Mesendoderm (in vitro differentiated cells): ENCODE measurements around the gene CDH23.

ENCODE experiments used
- DNase-seq: peaks from one replicate; pipeline ENCODE4 v3.0.0; 2013
- H2AK5ac ChIP-seq: 2 replicates; pipeline ENCODE4 v1.6.1; 2013; ENCODE audit warnings: low read length, inconsistent platforms
- H2BK120ac ChIP-seq: 2 replicates; pipeline ENCODE4 v1.6.1; 2013; ENCODE audit warnings: low read depth, mild to moderate bottlenecking, low read length, moderate library complexity, mixed read lengths
- H2BK15ac ChIP-seq: replicated peaks from 2 replicates; pipeline ENCODE4 v1.6.1; 2013; ENCODE audit warnings: low read depth, mild to moderate bottlenecking, moderate library complexity
- H2BK5ac ChIP-seq: 2 replicates; pipeline ENCODE4 v1.6.1; 2013; ENCODE audit warnings: low read length, inconsistent platforms
- H3K18ac ChIP-seq: 2 replicates; pipeline ENCODE4 v1.6.1; 2013; ENCODE audit warnings: mild to moderate bottlenecking, low read length, mixed read lengths
- H3K23ac ChIP-seq: one replicate; pipeline ENCODE4 v1.6.1; 2013; ENCODE audit warnings: low read length
- H3K27ac ChIP-seq: 2 replicates; pipeline ENCODE4 v1.5.1; 2013; ENCODE audit warnings: low read depth, mild to moderate bottlenecking, inconsistent platforms, low read length, moderate library complexity
- H3K27me3 ChIP-seq: 2 replicates; pipeline ENCODE4 v1.6.1; 2013; ENCODE audit warnings: low read length, control low read depth, mild to moderate bottlenecking, inconsistent platforms; ENCODE audit not compliant: insufficient read depth, poor library complexity
- H3K36me3 ChIP-seq: 2 replicates; pipeline ENCODE4 v1.6.1; 2013; ENCODE audit warnings: low read length, inconsistent platforms; ENCODE audit not compliant: control insufficient read depth, insufficient read depth
- H3K4ac ChIP-seq: one replicate; pipeline ENCODE4 v1.6.1; 2013; ENCODE audit warnings: low read depth, mild to moderate bottlenecking, low read length, moderate library complexity
- H3K4me1 ChIP-seq: 2 replicates; pipeline ENCODE4 v1.6.1; 2013; ENCODE audit warnings: low read depth, low read length, inconsistent platforms; ENCODE audit not compliant: control insufficient read depth
- H3K4me2 ChIP-seq: 2 replicates; pipeline ENCODE4 v1.6.1; 2013; ENCODE audit warnings: low read length
- H3K4me3 ChIP-seq: 2 replicates; pipeline ENCODE4 v1.5.1; 2013; ENCODE audit warnings: mild to moderate bottlenecking, low read length
- H3K56ac ChIP-seq: one replicate; pipeline ENCODE4 v1.6.1; 2013; ENCODE audit warnings: low read length
- H3K79me1 ChIP-seq: 2 replicates; pipeline ENCODE4 v1.6.1; 2013; ENCODE audit warnings: low read length, inconsistent platforms
- H3K79me2 ChIP-seq: 2 replicates; pipeline ENCODE4 v1.6.1; 2013; ENCODE audit warnings: mild to moderate bottlenecking, low read length; ENCODE audit not compliant: control insufficient read depth, insufficient read depth
- H3K9ac ChIP-seq: 2 replicates; pipeline ENCODE4 v1.6.1; 2013; ENCODE audit warnings: low read length, inconsistent platforms
- H4K5ac ChIP-seq: one replicate; pipeline ENCODE4 v1.6.1; 2013; ENCODE audit warnings: low read length
- H4K8ac ChIP-seq: one replicate; pipeline ENCODE4 v1.6.1; 2013; ENCODE audit warnings: low read depth, mild to moderate bottlenecking, control low read depth, low read length, moderate library complexity
- WGBS: extraction: QIAGEN DNeasy Blood & Tissue Kit; methylation state at CpG from one replicate; pipeline ENCODE4 v1.1.7; 2013; ENCODE audit warnings: low lambda C conversion rate, missing lambda C conversion rate; ENCODE audit not compliant: insufficient coverage; ENCODE audit errors: extremely low coverage; 5-methylcytosine and 5-hydroxymethylcytosine counted together

The CDH23 gene

GRCh38 chr10:71515531-71516172 lies 118.9 kb downstream of the CDH23 start:
- H3K79me1 ChIP-seq: no peaks in the 10 kb centered on the region
- no peak overlapping the region for H2BK120ac ChIP-seq
- no peak overlapping the region for H2AK5ac ChIP-seq
- H3K4me3 ChIP-seq: no peak overlapping the region
- no peak overlapping the region for H2BK5ac ChIP-seq
- H3K23ac ChIP-seq: no peak overlapping the region
- no peaks in the 10 kb centered on the region for H3K27me3 ChIP-seq
- no peak overlapping the region for H3K4ac ChIP-seq
- no peak overlapping the region for H2BK15ac ChIP-seq
- H3K18ac ChIP-seq: no peak overlapping the region
- H4K5ac ChIP-seq: no peak overlapping the region
- H3K4me2 ChIP-seq: no peak overlapping the region
- no peaks in the 10 kb centered on the region for H3K36me3 ChIP-seq
- no peak overlapping the region for H3K56ac ChIP-seq
- H4K8ac ChIP-seq: no peak overlapping the region
- no peak overlapping the region for H3K9ac ChIP-seq
- DNase-seq: no peak
- no peaks in the 10 kb centered on the region for H3K4me1 ChIP-seq
- no peaks in the 10 kb centered on the region for H3K79me2 ChIP-seq
- H3K27ac ChIP-seq: no peak overlapping the region

DNA sequence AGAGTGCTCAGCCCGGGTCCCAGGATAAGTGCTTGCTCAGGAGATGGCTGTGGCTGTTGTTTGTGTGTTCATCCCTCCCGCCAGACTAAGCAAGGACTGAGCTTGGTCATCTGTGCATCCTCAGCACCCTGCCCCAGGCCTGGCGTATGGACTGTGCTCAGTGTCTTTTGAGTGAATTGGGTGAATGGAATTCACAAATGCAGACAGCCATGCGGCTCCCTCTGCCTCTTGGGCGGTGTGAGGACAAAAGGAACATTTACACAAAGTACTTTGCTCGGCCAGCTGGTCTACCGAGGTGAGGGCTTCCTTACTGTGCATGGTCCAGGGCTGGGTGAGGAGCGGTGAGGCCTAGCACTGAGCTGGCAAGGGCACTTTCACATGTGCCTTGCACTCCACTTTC lies 120.2 kb downstream of the CDH23 start:
- Histone ChIP-seq H3K79me2 (no peaks in the 10 kb centered on the region), H4K5ac (no peak overlapping the region), H3K4me1 (no peaks in the 10 kb centered on the region), H3K4me3 (no peak overlapping the region), H3K9ac (no peak overlapping the region), H3K4ac (no peak overlapping the region), H2BK15ac (no peak overlapping the region), H3K4me2 (no peak overlapping the region), H2AK5ac (no peak overlapping the region), H2BK120ac (no peak overlapping the region), H4K8ac (no peak overlapping the region), H3K56ac (no peak overlapping the region), H3K27me3 (no peaks in the 10 kb centered on the region), H3K23ac (no peak overlapping the region), H3K36me3 (no peaks in the 10 kb centered on the region), H3K79me1 (no peaks in the 10 kb centered on the region), H3K18ac (no peak overlapping the region), H3K27ac (no peak overlapping the region), H2BK5ac (no peak overlapping the region)
- WGBS: no CpG with 5 or more reads among the region's 8 CpGs
- DNase-seq: no peak

DNA sequence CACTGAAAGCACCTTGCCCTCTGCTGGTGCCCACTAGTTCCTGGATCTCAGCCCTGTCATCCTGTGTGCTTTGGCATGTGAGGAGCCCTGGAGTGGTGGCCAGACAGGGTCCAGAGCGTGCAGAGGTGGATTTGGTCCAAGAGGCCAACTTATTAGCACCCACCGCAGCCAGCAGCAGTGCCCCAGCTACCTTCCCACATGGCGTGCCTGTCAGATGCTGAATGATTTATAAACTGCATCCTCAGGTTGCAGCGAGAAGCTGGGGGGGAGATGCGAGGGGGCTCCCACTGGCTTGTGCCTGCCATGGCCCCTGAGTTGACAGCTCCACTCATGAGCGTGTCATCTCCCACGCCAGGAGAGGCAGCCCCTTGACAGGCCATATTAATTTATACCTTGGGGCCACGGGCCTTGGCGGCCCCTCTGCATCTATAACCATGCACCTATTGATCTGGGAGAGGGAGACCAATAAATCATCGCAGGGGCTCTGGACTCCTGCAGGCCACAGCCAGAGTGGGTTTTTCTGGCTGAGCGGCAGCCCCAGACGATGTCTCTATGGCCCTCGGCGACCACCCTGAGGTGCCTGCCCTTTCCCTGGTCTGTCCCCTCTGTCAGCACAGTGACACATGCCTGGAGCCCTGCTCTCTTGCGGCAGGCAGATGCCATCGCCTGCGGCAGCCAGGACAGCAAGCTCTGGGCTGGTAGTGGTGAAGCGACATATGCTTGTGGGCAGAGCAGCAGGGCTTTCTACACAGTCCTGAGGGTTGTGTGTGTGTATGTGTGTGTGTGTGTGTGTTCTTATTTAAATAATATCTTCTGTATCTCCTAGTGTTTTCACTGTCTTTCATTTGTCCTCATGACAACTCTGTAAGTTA lies 120.8 kb downstream of the CDH23 start:
- H4K8ac ChIP-seq: no peak overlapping the region
- H2AK5ac ChIP-seq: no peak overlapping the region
- no peak overlapping the region for H3K27ac ChIP-seq
- no peak overlapping the region for H3K56ac ChIP-seq
- no peak overlapping the region for H3K18ac ChIP-seq
- DNase-seq: no peak
- H2BK5ac ChIP-seq: no peak overlapping the region
- H3K9ac ChIP-seq: no peak overlapping the region
- no peaks in the 10 kb centered on the region for H3K27me3 ChIP-seq
- H3K4me3 ChIP-seq: no peak overlapping the region
- H2BK15ac ChIP-seq: no peak overlapping the region
- no peaks in the 10 kb centered on the region for H3K36me3 ChIP-seq
- H3K23ac ChIP-seq: no peak overlapping the region
- WGBS: no CpG with 5 or more reads among the region's 18 CpGs
- no peak overlapping the region for H3K4me2 ChIP-seq
- H2BK120ac ChIP-seq: no peak overlapping the region
- H3K79me2 ChIP-seq: no peaks in the 10 kb centered on the region
- no peaks in the 10 kb centered on the region for H3K79me1 ChIP-seq
- H4K5ac ChIP-seq: no peak overlapping the region
- no peaks in the 10 kb centered on the region for H3K4me1 ChIP-seq
- no peak overlapping the region for H3K4ac ChIP-seq

DNA sequence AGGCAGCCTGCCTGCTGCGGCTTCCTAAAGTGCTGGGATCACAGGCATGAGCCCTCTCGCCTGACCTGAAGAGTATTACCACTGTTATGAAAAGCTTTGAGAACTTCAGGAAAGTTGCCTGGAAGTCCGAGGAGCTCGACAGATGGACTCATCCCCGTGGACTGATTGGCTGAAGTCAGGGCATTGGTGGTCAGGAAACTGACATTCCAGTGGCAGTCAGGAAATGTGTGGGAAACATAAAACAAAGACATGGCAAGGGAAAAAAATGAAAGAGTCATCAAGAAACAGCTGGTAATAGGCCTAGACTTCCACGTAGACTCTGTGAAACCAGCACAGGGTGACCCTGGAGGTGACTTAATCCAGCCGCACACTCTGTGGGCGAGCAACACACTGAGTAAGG lies 123.3 kb downstream of the CDH23 start:
- Histone ChIP-seq H3K4me2 (no peak overlapping the region), H3K79me1 (no peaks in the 10 kb centered on the region), H3K27ac (no peak overlapping the region), H3K56ac (no peak overlapping the region), H4K5ac (no peak overlapping the region), H3K9ac (no peak overlapping the region), H2AK5ac (no peak overlapping the region), H3K4me1 (no peaks in the 10 kb centered on the region), H3K4ac (no peak overlapping the region), H3K36me3 (no peaks in the 10 kb centered on the region), H2BK15ac (no peak overlapping the region), H3K27me3 (no peaks in the 10 kb centered on the region), H4K8ac (no peak overlapping the region), H3K23ac (no peak overlapping the region), H3K79me2 (no peaks in the 10 kb centered on the region), H3K4me3 (no peak overlapping the region), H2BK5ac (no peak overlapping the region), H2BK120ac (no peak overlapping the region), H3K18ac (no peak overlapping the region)
- DNase-seq: no peak
- no CpG with 5 or more reads among the region's 8 CpGs for WGBS

- Histone ChIP-seq H3K18ac (no peak overlapping the region), H3K56ac (no peak overlapping the region), H2BK120ac (no peak overlapping the region), H3K36me3 (no peaks in the 10 kb centered on the region), H4K8ac (no peak overlapping the region), H3K4me1 (no peaks in the 10 kb centered on the region), H3K4me2 (no peak overlapping the region), H3K27ac (no peak overlapping the region), H2BK5ac (no peak overlapping the region), H4K5ac (no peak overlapping the region), H3K4me3 (no peak overlapping the region), H2BK15ac (no peak overlapping the region), H3K79me2 (no peaks in the 10 kb centered on the region), H3K79me1 (no peaks in the 10 kb centered on the region), H2AK5ac (no peak overlapping the region), H3K27me3 (no peaks in the 10 kb centered on the region), H3K23ac (no peak overlapping the region), H3K9ac (no peak overlapping the region), H3K4ac (no peak overlapping the region)
- no CpG with 5 or more reads among the region's 14 CpGs for WGBS
- no peak for DNase-seq
Measured at GRCh38 chr10:71521504-71522441, 125.1 kb downstream of the CDH23 start.
